Calu3 (cell line): ENCODE data around the gene EPB41L2. TPM values are rescaled to one million over a fixed set of nuclear protein-coding genes. Genes with fewer than 3 reads are reported as not detected.

Experiments
- BruUV-seq: library from RNA; stranded (reverse); fragments of 400-500 nt; replicated peaks from 2 replicates; lab custom pipeline; 2021; lab: Mats Ljungman, UMichigan
- CTCF ChIA-PET: fragments of 300-600 bp; sonication (Branson Sonifier 250); formaldehyde crosslinking; loops from one replicate; lab custom pipeline; 2022; ENCODE audit warnings: antibody characterized with exemption; lab: Charles Lee
- DNase-seq: peaks from one replicate; pipeline ENCODE4 v3.0.0; 2022
- H3K27ac Mint-ChIP-seq: one replicate; pipeline ENCODE4 v1.8.0; 2022; ENCODE audit warnings: mixed read lengths; ENCODE audit not compliant: unreplicated experiment
- H3K27me3 Mint-ChIP-seq: one replicate; pipeline ENCODE4 v1.8.0; 2022; ENCODE audit warnings: mixed read lengths; ENCODE audit not compliant: unreplicated experiment
- H3K36me3 Mint-ChIP-seq: one replicate; pipeline ENCODE4 v1.8.0; 2022; ENCODE audit warnings: mild to moderate bottlenecking, moderate library complexity, mixed read lengths; ENCODE audit not compliant: insufficient read depth, unreplicated experiment
- H3K4me1 Mint-ChIP-seq: one replicate; pipeline ENCODE4 v1.8.0; 2022; ENCODE audit warnings: mild to moderate bottlenecking, low read depth, mixed read lengths; ENCODE audit not compliant: unreplicated experiment
- H3K4me3 Mint-ChIP-seq: one replicate; pipeline ENCODE4 v1.8.0; 2022; ENCODE audit warnings: mild to moderate bottlenecking, low read depth, moderate library complexity, mixed read lengths; ENCODE audit not compliant: unreplicated experiment
- H3K9me3 Mint-ChIP-seq: one replicate; pipeline ENCODE4 v1.8.0; 2022; ENCODE audit warnings: low read depth, mixed read lengths; ENCODE audit not compliant: unreplicated experiment
- intact Hi-C: fragments of 100-400 bp; cut with micrococcal nuclease; formaldehyde crosslinking; loops from one replicate; pipeline ENCODE4 v1.10.0; 2022; ENCODE audit not compliant: unreplicated experiment
- total RNA-seq: library from RNA; stranded (reverse); gene quantifications from 2 replicates; pipeline ENCODE4 v1.2.3, GENCODE V29; 2022
- TF ChIP-seq, protein P1 (sequence below): fragments of 200-600 bp; IDR thresholded peaks from one replicate; pipeline ENCODE4 v1.8.0; 2022; ENCODE audit warnings: antibody characterized with exemption; ENCODE audit not compliant: unreplicated experiment

Gene EPB41L2
- total RNA-seq, 1 experiment from 2014 or later = 332 TPM

GRCh38 chr6:131029626-131030297 lies 33.3 kb downstream of the EPB41L2 start:
- TF ChIP-seq, protein P1, sequence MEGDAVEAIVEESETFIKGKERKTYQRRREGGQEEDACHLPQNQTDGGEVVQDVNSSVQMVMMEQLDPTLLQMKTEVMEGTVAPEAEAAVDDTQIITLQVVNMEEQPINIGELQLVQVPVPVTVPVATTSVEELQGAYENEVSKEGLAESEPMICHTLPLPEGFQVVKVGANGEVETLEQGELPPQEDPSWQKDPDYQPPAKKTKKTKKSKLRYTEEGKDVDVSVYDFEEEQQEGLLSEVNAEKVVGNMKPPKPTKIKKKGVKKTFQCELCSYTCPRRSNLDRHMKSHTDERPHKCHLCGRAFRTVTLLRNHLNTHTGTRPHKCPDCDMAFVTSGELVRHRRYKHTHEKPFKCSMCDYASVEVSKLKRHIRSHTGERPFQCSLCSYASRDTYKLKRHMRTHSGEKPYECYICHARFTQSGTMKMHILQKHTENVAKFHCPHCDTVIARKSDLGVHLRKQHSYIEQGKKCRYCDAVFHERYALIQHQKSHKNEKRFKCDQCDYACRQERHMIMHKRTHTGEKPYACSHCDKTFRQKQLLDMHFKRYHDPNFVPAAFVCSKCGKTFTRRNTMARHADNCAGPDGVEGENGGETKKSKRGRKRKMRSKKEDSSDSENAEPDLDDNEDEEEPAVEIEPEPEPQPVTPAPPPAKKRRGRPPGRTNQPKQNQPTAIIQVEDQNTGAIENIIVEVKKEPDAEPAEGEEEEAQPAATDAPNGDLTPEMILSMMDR = no peak
- DNase-seq = peak; percentile 16
- intact Hi-C loops = loop anchor here (5.0 kb wide), 1 partner anchor 88 kb away; no protein-coding TSS in a partner anchor
- H3K36me3 Mint-ChIP-seq = no peaks in the 10 kb centered on the region
- peak overlapping the region; percentile 46 for H3K27ac Mint-ChIP-seq
- H3K4me3 Mint-ChIP-seq = peak overlapping the region; percentile 48
- H3K9me3 Mint-ChIP-seq = no peaks in the 10 kb centered on the region
- CTCF ChIA-PET = interaction anchor here (0.7 kb wide), 1 partner anchor 159 kb away, joined by 3 read pairs; no protein-coding TSS in a partner anchor
- no TSS peak for BruUV-seq
- H3K4me1 Mint-ChIP-seq = peaks cover 68% of the 10 kb centered on the region
- no peaks in the 10 kb centered on the region for H3K27me3 Mint-ChIP-seq

DNA sequence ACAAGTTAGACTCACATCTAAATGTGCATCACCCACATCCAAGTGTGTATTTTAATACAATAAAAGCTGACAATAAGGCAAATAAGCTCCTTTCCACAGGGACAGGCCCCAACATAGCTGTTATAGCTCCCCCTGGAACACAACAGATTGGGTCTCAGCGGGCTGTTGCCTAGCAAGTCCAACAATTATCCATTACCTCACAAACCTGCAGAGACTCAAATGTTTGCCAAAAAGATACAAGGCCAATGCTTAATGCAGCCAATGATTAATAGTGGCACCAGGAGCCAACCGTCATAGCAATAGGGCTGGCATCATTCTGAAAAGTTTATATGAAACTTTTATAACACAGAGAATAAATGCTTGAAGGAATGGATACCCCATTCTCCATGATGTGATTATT lies 35.7 kb downstream of the EPB41L2 start:
- intact Hi-C loops = loop anchor here (5.0 kb wide), 1 partner anchor 90 kb away; no protein-coding TSS in a partner anchor
- H3K36me3 Mint-ChIP-seq = no peaks in the 10 kb centered on the region
- no TSS peak for BruUV-seq
- CTCF ChIA-PET = no interaction called here
- TF ChIP-seq, protein P1 = no peak
- H3K27ac Mint-ChIP-seq = no peak overlapping the region
- no peaks in the 10 kb centered on the region for H3K9me3 Mint-ChIP-seq
- no peaks in the 10 kb centered on the region for H3K27me3 Mint-ChIP-seq
- H3K4me1 Mint-ChIP-seq = peaks cover 63% of the 10 kb centered on the region
- no peak for DNase-seq
- no peak overlapping the region for H3K4me3 Mint-ChIP-seq

GRCh38 chr6:131026243-131026642 lies 36.8 kb downstream of the EPB41L2 start:
- Mint-ChIP-seq H3K36me3 (no peaks in the 10 kb centered on the region), H3K9me3 (no peaks in the 10 kb centered on the region), H3K27ac (no peak overlapping the region), H3K4me1 (peaks cover 63% of the 10 kb centered on the region), H3K27me3 (no peaks in the 10 kb centered on the region), H3K4me3 (no peak overlapping the region)
- BruUV-seq = no TSS peak
- intact Hi-C loops = loop anchor here (5.0 kb wide), 1 partner anchor 91 kb away; no protein-coding TSS in a partner anchor
- no peak for DNase-seq
- TF ChIP-seq, protein P1 = no peak
- CTCF ChIA-PET = interaction anchor here (1.1 to 1.3 kb wide), 2 partner anchors 13 to 86 kb away, joined by 3 to 5 read pairs; no protein-coding TSS in a partner anchor

- peak overlapping the region; percentile 76 for H3K27ac Mint-ChIP-seq
- no TSS peak for BruUV-seq
- peak overlapping the region; percentile 49 for H3K4me3 Mint-ChIP-seq
- CTCF ChIA-PET = interaction anchor here (1.2 to 1.3 kb wide), 2 partner anchors 11 to 36 kb away, joined by 3 to 4 read pairs; no protein-coding TSS in a partner anchor
- H3K27me3 Mint-ChIP-seq = no peaks in the 10 kb centered on the region
- H3K36me3 Mint-ChIP-seq = no peaks in the 10 kb centered on the region
- intact Hi-C loops = no loop called here
- TF ChIP-seq, protein P1 = no peak
- H3K4me1 Mint-ChIP-seq = peaks cover 54% of the 10 kb centered on the region
- H3K9me3 Mint-ChIP-seq = no peaks in the 10 kb centered on the region
- DNase-seq = no peak
Observed at GRCh38 chr6:131024565-131024964, 38.5 kb downstream of the EPB41L2 start.
